T-helper 9 cell (primary cell): Measurements from ENCODE around the gene GRM7.

Experiments used
- DNase-seq: peaks from one replicate; pipeline ENCODE4 v3.0.0-alpha.2; 2020

The GRM7 gene

DNA sequence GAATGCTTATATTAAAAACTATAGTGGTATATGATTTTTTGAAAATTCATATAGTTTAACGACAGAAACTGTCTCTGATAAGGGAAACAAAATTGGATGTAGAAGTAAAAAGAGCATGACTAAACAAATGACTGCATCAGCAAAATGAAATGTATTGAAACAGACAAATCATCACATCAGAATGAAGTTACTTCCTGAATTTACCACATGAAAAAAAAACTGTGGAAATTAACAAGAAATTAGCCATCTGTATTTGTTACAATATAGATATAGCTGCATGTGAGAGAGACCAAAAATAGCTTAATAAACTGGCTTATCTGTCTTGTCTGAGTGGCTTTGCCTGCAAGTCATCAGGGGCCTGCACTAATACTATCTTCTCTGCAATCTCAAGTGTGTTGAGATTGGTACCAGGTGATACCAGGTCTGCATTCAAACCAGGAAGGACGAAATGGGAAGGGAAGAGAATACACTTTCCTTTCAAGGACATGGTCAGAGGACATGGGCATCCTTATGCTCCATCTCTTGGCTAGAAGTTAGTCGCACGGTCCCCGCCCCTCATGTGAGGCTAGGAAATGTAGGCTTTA is 388.7 kb downstream of the GRM7 start:
- DNase-seq: no peak

DNA sequence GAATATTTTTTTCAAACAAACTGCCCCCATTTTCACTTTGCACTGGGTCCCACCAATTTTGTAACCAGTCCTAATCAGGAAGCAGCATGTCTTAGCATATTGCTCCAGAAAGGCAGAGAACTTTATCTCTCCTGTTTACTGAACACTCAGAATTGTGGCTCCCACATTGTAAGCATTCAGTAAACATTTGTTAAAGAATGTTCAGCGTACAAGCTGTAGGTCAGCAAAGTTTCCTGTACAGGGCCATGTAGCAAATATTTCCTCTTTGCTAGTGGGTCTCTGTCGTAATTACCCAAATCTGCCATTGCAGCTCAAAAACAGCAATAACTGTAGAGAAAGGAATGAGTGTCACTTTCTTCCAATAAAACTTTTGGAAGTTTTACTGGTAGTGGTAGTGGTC is 393.3 kb downstream of the GRM7 start:
- DNase-seq: no peak

DNA sequence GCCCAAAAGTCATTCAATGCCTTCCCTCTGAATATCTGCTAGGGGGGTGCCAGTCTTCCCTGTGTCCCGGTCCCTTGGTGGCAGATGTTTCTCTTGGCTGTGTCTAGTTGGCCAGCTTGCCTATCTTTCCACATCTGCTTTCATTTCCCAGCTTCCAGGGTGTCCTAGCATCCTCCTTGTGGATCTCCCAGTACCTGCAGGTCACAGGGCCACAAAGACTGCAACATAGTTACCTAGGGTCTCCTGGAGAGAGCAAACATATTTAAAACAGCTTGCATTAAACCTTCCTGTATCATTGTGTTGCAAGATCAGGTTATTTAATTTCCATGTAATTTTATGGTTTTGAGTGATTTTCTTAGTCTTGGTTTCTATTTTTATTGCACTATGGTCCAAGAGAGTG is 400.1 kb downstream of the GRM7 start:
- no peak for DNase-seq

GRCh38 chr3:7263347-7264195 is 402.7 kb downstream of the GRM7 start:
- no peak for DNase-seq

- no peak for DNase-seq
Observed at GRCh38 chr3:7264196-7264526, 403.2 kb downstream of the GRM7 start.

DNA sequence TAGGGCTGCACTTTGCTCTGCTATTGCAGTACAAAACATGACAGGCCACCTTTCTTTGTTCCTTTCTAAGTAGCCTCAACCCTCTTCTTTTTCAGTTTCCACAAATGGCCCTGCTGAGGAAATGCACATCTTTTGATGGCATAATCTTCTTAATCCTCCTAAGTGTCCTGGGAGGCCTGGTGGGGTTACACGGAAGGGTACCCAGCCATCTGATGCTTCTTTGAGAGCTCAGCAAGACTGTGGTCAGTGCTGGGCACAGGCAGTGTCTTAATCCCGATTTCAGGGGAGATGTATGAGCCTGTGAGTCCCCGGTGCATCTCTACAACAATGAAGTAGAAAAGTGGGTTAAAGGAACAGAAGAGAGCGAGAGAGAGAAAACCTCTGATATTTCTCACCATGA is 404.8 kb downstream of the GRM7 start:
- DNase-seq: no peak

- DNase-seq: no peak
Observed at GRCh38 chr3:7266551-7266950, 405.6 kb downstream of the GRM7 start.

GRCh38 chr3:7270731-7271130 is 409.8 kb downstream of the GRM7 start:
- no peak for DNase-seq

DNA sequence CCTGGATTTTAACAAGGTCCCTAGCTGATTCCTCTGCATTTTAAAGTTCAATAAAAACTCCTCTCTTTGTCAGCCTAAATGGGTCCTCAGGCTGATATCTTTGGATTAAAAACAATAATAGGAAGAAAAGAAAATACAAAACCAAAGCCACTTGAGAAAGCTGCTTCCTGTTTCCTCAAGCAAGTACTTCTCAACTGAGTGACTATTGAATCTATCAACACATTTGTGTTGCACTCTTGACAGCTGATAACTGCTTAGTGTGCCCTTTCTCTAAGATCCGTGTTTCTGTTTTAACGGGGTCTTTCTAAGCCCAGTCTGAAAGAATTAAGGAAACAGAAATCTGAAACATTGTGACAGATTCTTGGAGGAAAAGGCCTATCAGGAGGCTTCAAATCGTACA is 410.7 kb downstream of the GRM7 start:
- DNase-seq: no peak

DNA sequence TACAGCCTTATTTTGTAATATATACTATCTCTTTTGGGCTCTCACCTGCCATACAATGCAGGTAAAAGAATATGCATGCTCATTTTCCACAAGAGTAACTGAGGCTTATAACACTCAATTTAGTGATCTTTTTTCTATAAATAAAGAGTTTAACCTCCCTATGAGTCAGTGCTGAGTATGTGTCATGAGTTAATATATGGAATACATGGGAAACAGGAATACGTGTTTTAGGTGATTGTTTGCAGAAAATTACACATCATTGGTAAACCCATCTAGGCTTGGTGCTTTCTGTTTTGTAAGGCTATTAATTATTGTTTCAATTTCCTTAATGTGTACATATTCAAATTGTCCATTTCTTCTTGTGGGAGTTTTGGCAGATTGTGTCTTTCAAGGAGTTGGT is 411.3 kb downstream of the GRM7 start:
- no peak for DNase-seq

GRCh38 chr3:7275396-7275795 is 414.5 kb downstream of the GRM7 start:
- DNase-seq: no peak

DNA sequence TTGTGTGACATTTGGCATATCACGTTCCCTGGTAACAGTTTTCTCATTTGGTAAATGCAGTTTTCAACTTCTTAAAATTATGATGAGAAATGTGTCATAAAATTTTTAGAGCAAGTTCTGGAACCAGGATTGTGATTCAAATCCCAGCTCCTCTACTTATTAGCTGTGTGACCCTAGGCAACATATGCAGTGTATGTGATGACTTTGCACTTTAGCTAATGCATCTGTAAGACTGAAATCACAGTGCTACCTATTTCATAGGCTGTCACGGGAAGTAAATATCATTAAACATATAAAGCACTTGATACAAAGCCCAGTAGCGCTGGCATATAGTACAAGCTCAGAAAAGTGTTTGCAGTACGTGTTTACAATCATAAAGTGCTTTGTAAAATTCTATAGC is 419.4 kb downstream of the GRM7 start:
- no peak for DNase-seq

DNA sequence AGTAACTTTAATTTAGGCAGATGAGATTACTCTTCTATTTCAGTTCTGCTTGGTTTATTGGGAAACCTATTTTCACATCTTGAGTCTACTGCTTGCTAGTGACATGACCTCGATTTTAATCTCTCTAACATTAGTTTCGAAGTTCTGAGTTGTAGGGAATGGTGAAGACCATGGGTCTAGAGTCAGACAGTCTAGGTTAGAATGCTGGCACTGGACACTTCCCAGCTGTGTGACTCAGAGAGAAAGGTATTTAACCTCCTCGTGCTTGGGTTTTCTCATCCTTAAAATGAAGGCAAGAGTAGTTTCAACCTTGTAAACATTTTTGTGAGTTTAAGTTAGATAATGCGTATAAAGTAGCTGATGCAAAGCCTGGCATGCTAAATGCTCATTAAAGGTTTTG is 422.1 kb downstream of the GRM7 start:
- DNase-seq: no peak

DNA sequence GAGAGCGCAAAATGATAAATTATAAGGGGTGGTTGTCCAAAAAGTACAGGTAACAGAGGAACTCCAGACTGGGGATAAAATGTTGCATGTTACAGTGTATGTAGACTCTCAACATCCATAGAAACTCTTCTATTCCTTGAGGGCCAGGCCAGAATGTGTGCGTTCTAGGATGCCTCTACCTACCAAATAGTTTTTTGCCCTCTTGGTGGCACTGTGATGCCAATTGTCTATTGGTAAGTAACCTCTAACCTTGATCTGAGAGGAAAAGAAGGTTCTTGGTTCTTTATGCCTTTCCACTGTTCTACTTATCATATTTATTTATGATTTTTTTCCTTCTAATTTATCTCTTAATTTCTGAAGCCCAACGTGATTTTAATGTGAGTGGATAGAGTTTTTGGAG is 424.6 kb downstream of the GRM7 start:
- no peak for DNase-seq

DNA sequence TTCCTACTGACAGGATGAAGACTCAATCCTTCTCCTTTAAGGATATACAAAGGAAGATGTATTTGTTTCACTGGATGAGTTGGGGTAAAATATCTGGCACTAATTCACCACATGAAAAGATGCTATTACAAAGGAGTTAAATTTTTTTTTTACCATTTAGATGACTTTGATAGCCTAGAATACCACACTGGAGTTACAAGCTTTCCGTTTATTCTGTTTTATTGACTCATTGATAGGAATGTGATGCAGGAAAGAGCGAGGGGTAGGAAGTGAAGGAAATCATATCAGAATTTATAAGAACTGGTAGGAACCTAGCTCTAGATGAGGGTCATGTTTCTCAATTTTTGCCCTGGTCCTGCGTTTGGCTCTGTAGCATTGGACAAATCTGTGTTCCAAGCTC is 427.2 kb downstream of the GRM7 start:
- no peak for DNase-seq

GRCh38 chr3:7289121-7289520 is 428.2 kb downstream of the GRM7 start:
- DNase-seq: no peak

DNA sequence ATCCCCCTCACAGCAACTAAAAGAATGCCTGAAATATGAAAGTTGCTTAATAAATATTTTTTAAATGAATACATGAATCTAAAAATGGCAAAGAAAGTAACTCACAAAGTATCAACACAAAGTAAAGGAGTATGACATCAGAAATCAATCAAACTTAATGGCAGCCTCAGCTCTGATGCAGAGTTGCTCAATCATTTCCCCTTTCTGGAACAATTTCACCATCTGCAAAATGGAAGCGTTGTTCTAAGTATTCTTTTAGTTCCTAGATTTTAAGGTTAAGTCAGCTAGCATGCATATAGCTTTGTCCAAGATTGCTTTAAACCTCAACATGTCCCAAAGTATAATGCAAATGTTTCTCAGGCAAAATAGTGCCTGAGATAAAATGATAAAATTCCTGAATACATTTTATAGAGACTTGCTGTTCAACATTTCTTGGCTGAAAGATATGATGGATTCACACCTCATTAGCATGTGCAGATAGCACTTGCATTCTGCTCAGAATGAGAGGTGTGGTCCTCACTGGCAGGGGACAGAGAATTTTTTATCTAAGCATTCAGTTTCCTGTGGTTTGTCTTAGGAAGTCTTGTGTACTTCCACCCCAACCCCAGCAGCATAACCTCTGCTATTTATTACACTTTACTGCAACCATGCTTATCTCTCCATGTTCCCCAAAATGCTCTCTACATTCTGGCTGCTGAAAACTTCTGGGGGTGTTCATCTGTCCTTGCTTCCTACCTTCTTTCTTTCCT is 429.3 kb downstream of the GRM7 start:
- no peak for DNase-seq

DNA sequence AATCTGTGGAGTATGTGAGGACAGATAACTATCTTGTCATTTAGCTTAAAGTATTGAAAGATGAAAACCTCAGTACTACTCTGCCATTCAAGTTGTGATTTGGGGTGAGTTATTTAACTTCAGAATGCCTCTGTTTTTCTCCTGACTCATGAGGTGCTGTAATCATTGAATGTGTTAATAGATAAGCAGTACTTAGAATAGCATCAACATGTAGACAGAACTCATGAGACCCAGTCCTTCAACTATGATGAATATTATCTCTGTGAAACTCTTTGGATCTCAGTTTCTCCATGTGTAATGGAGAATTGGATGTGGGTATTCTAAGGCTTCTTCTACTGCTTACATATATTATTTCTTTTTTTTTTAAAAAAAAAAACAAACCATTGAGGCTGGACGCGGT is 431.4 kb downstream of the GRM7 start:
- no peak for DNase-seq

DNA sequence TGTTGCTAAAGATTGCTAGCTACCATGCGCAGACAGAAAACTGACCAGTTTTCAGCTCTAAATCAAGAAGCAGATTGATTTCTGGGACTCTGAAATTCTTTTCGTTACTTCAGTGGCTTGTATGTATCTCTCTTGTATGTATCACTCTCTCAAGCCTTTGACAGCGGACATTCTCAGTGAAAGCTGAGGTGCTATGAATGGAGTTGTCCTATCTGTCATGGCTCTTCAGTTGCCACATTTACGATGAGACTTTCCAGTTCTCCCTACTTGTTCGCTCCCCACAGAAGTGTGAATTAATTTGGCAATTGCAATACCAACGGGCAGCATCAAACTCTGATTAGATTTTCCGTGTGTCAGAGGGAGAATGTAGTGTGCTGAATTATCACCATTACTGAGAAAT is 432.4 kb downstream of the GRM7 start:
- DNase-seq: no peak

DNA sequence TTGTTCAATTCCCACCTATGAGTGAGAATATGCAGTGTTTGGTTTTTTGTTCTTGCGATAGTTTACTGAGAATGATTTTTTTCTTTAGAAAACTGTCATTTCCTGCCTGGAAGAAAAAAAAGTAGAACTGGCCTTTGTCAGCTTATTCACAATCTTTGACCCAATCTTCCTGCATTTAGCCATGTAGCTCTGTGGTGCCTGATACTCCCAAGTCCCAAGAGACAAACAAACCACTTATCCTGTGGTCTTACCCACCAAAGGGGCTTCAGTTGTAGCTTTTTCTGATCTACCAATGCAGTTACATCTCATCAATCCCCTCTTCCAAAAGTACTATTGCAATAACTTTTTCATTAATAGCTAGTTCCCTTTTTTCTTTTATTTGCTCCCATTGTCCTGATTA is 444.6 kb downstream of the GRM7 start:
- DNase-seq: no peak

DNA sequence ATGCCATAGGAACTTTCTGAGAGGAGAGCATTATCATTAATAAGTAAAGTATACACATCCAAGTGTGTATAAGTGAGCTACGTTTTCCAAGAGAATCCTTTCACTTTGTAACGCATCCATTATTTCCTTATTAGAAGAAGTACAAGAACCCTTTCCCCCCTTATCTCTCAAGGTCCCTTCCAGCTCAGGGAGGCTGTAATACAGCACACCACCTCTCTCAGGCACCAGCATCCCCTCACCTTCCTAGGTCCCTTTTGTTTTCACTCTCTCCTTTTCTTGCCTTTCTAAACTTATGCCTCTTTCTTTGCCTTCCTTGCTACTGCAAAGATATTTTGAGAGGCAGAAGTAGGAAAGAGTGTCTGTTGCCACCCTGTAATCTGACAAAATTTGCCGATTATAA is 446.0 kb downstream of the GRM7 start:
- no peak for DNase-seq

GRCh38 chr3:7307410-7307809 is 446.5 kb downstream of the GRM7 start:
- DNase-seq: no peak

GRCh38 chr3:7309641-7310102 is 448.8 kb downstream of the GRM7 start:
- no peak for DNase-seq

GRCh38 chr3:7315037-7315436 is 454.1 kb downstream of the GRM7 start:
- no peak for DNase-seq
